Panc1 (cell line): ENCODE data around the gene SDK2.

Experiments
- POLR2AphosphoS5 ChIP-seq: IDR thresholded peaks from 2 replicates; pipeline ENCODE4 v1.6.1; 2012; ENCODE audit warnings: mild to moderate bottlenecking, low read depth, low read length, moderate library complexity
- TF ChIP-seq, protein P1 (sequence below): fragments of 450-650 bp; IDR thresholded peaks from 2 replicates; pipeline ENCODE4 v1.5.1; 2017; ENCODE audit warnings: mild to moderate bottlenecking

- TF ChIP-seq, protein P1, sequence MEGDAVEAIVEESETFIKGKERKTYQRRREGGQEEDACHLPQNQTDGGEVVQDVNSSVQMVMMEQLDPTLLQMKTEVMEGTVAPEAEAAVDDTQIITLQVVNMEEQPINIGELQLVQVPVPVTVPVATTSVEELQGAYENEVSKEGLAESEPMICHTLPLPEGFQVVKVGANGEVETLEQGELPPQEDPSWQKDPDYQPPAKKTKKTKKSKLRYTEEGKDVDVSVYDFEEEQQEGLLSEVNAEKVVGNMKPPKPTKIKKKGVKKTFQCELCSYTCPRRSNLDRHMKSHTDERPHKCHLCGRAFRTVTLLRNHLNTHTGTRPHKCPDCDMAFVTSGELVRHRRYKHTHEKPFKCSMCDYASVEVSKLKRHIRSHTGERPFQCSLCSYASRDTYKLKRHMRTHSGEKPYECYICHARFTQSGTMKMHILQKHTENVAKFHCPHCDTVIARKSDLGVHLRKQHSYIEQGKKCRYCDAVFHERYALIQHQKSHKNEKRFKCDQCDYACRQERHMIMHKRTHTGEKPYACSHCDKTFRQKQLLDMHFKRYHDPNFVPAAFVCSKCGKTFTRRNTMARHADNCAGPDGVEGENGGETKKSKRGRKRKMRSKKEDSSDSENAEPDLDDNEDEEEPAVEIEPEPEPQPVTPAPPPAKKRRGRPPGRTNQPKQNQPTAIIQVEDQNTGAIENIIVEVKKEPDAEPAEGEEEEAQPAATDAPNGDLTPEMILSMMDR = no peak
- TF ChIP-seq POLR2AphosphoS5 = no peak
These were observed 286.3 kb downstream of the SDK2 start for GRCh38 chr17:73357981-73358380.
